WTC11 (cell line): ENCODE measurements around the gene TMEM35A. TPM values are rescaled to one million over a fixed set of nuclear protein-coding genes. Genes with fewer than 3 reads are reported as not detected.

Experiments
- ATAC-seq: fragments of 200-7000 bp; cut with Tn5 transposase; 2 replicates; pipeline ENCODE4 v1.10.0; 2021; ENCODE audit warnings: mild to moderate bottlenecking, moderate library complexity
- CTCF ChIA-PET: fragments of 300-600 bp; sonication (Branson Sonifier 250); formaldehyde crosslinking; loops from one replicate; lab custom pipeline; 2021; ENCODE audit warnings: antibody characterized with exemption; lab: Charles Lee
- POLR2A ChIA-PET: fragments of 350-600 bp; sonication (Branson Sonifier 250); formaldehyde crosslinking; loops from one replicate; lab custom pipeline; 2021; ENCODE audit warnings: antibody characterized with exemption; lab: Charles Lee
- DNase-seq: peaks from one replicate; pipeline ENCODE4 v3.0.0; 2021; ENCODE audit warnings: low spot score
- H3K27ac Mint-ChIP-seq: 2 replicates; pipeline ENCODE4 v1.8.0; 2021; ENCODE audit warnings: mixed read lengths
- H3K27me3 Mint-ChIP-seq: 2 replicates; pipeline ENCODE4 v1.8.0; 2021; ENCODE audit warnings: low read depth, mild to moderate bottlenecking, moderate library complexity, mixed read lengths
- H3K36me3 Mint-ChIP-seq: 2 replicates; pipeline ENCODE4 v1.8.0; 2021; ENCODE audit warnings: mixed read lengths
- H3K4me1 Mint-ChIP-seq: 2 replicates; pipeline ENCODE4 v1.8.0; 2022; ENCODE audit warnings: mixed read lengths
- H3K4me3 Mint-ChIP-seq: 2 replicates; pipeline ENCODE4 v1.8.0; 2021; ENCODE audit warnings: mild to moderate bottlenecking, moderate library complexity, mixed read lengths
- H3K9me3 Mint-ChIP-seq: 2 replicates; pipeline ENCODE4 v1.8.0; 2021; ENCODE audit warnings: mixed read lengths
- AFF4 ChIP-seq: sonication (generic); formaldehyde crosslinking; IDR thresholded peaks from 2 replicates; pipeline ENCODE4 v1.8.1; 2023; ENCODE audit warnings: mild to moderate bottlenecking, missing genetic modification reagents, borderline replicate concordance
- CREM ChIP-seq: sonication (generic); formaldehyde crosslinking; IDR thresholded peaks from 2 replicates; pipeline ENCODE4 v1.8.1; 2022; ENCODE audit warnings: mild to moderate bottlenecking, missing genetic modification reagents, moderate library complexity
- E2F5 ChIP-seq: sonication (generic); formaldehyde crosslinking; IDR thresholded peaks from 2 replicates; pipeline ENCODE4 v1.8.1; 2022; ENCODE audit warnings: mild to moderate bottlenecking, moderate library complexity, missing genetic modification reagents
- ESRRA ChIP-seq: sonication (generic); formaldehyde crosslinking; IDR thresholded peaks from 2 replicates; pipeline ENCODE4 v1.8.1; 2022; ENCODE audit warnings: mild to moderate bottlenecking, missing genetic modification reagents, borderline replicate concordance
- ETV6 ChIP-seq: sonication (generic); formaldehyde crosslinking; IDR thresholded peaks from 2 replicates; pipeline ENCODE4 v1.8.1; 2022; ENCODE audit warnings: mild to moderate bottlenecking, missing genetic modification reagents
- FOXP4 ChIP-seq: sonication (generic); formaldehyde crosslinking; IDR thresholded peaks from 2 replicates; pipeline ENCODE4 v1.8.0; 2022; ENCODE audit warnings: mild to moderate bottlenecking, missing genetic modification reagents
- IRF2 ChIP-seq: sonication (generic); formaldehyde crosslinking; IDR thresholded peaks from 2 replicates; pipeline ENCODE4 v1.8.0; 2022; ENCODE audit warnings: low read depth, missing genetic modification reagents, borderline replicate concordance
- KAT7 ChIP-seq: sonication (generic); formaldehyde crosslinking; IDR thresholded peaks from 2 replicates; pipeline ENCODE4 v1.8.1; 2023; ENCODE audit warnings: missing genetic modification reagents, mild to moderate bottlenecking, borderline replicate concordance
- MYBL2 ChIP-seq: sonication (generic); formaldehyde crosslinking; IDR thresholded peaks from 2 replicates; pipeline ENCODE4 v1.8.1; 2023; ENCODE audit warnings: mild to moderate bottlenecking, moderate library complexity, missing genetic modification reagents
- NFYB ChIP-seq: sonication (generic); formaldehyde crosslinking; conservative IDR thresholded peaks from 2 replicates; pipeline ENCODE4 v1.8.0; 2022; ENCODE audit warnings: low read depth, missing genetic modification reagents
- SOX15 ChIP-seq: fragments of 250-450 bp; sonication (Bioruptor Pico); IDR thresholded peaks from 2 replicates; pipeline ENCODE4 v1.9.0; 2021; ENCODE audit warnings: mild to moderate bottlenecking
- ZBTB21 ChIP-seq: sonication (generic); formaldehyde crosslinking; IDR thresholded peaks from 2 replicates; pipeline ENCODE4 v1.8.1; 2023; ENCODE audit warnings: mild to moderate bottlenecking, missing genetic modification reagents, borderline replicate concordance
- ZNF138 ChIP-seq: sonication (generic); formaldehyde crosslinking; conservative IDR thresholded peaks from 2 replicates; pipeline ENCODE4 v1.8.1; 2022; ENCODE audit warnings: mild to moderate bottlenecking, moderate library complexity, missing genetic modification reagents
- ZNF396 ChIP-seq: fragments of 250-450 bp; sonication (Bioruptor Pico); IDR thresholded peaks from 2 replicates; pipeline ENCODE4 v1.8.0; 2021; ENCODE audit warnings: mild to moderate bottlenecking, moderate library complexity, borderline replicate concordance
- total RNA-seq: library from RNA; stranded (reverse); gene quantifications from 3 replicates; pipeline ENCODE4 v1.2.3, GENCODE V29; 2021
- TF ChIP-seq, protein P1 (sequence below): sonication (generic); formaldehyde crosslinking; IDR thresholded peaks from 2 replicates; pipeline ENCODE4 v1.8.1; 2023; ENCODE audit warnings: mild to moderate bottlenecking, moderate library complexity, missing genetic modification reagents

The TMEM35A gene
- total RNA-seq, 1 experiment from 2014 or later: 3.9 TPM

DNA sequence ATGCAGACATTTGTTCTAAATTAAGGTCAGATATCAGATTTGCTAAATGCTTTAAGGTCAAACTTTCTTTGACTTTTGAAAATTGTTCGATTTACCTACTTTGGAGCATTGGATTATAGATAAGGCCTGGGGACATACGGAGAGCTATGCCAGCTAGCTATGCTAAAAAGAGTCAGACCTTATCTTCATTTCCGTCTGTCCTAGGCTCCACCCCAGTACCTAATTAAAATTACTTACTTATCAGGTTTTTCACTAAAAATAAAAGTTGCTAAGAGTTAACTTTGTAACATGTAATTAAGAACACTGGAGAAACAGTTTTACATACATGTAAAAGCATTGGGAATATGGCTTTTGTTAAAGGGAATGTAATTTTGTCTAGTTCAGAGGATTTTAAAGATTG is 7.1 kb upstream of the TMEM35A start:
- no peak overlapping the region for H3K4me3 Mint-ChIP-seq
- no peak for DNase-seq
- CTCF ChIA-PET: no interaction called here

GRCh38 chrX:101079736-101080270 is 1.1 kb downstream of the TMEM35A start:
- ATAC-seq (peak; percentile 24), DNase-seq (peak; percentile 8)
- H3K27me3 Mint-ChIP-seq: peaks cover 11% of the 10 kb centered on the region
- peaks cover 22% of the 10 kb centered on the region for H3K4me1 Mint-ChIP-seq
- H3K36me3 Mint-ChIP-seq: no peaks in the 10 kb centered on the region
- TF ChIP-seq ZBTB21 (CRISPR knock-in tag): no peak
- TF ChIP-seq ZNF396 (CRISPR knock-in tag): no peak
- TF ChIP-seq ETV6: no peak
- TF ChIP-seq FOXP4 (CRISPR knock-in tag): no peak
- no peak for TF ChIP-seq E2F5
- TF ChIP-seq NFYB: no peak
- TF ChIP-seq, protein P1, sequence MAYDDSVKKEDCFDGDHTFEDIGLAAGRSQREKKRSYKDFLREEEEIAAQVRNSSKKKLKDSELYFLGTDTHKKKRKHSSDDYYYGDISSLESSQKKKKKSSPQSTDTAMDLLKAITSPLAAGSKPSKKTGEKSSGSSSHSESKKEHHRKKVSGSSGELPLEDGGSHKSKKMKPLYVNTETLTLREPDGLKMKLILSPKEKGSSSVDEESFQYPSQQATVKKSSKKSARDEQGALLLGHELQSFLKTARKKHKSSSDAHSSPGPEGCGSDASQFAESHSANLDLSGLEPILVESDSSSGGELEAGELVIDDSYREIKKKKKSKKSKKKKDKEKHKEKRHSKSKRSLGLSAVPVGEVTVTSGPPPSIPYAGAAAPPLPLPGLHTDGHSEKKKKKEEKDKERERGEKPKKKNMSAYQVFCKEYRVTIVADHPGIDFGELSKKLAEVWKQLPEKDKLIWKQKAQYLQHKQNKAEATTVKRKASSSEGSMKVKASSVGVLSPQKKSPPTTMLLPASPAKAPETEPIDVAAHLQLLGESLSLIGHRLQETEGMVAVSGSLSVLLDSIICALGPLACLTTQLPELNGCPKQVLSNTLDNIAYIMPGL (CRISPR knock-in tag): no peak
- TF ChIP-seq CREM (CRISPR knock-in tag): no peak
- no peak for TF ChIP-seq AFF4
- TF ChIP-seq SOX15: no peak
- no peak for TF ChIP-seq KAT7
- no peak for TF ChIP-seq ZNF138 (CRISPR knock-in tag)
- no peak overlapping the region for H3K27ac Mint-ChIP-seq
- peak overlapping the region; percentile 86 for H3K4me3 Mint-ChIP-seq
- ChIA-PET POLR2A (interaction anchor here (1.9 kb wide), 1 partner anchor 18 kb away, joined by 11 read pairs; the partner anchor contains the start of gene CENPI), CTCF (no interaction called here)
- no peaks in the 10 kb centered on the region for H3K9me3 Mint-ChIP-seq

More for the DNA sequence above, 7.1 kb upstream of the TMEM35A start:
- Mint-ChIP-seq H3K9me3 (no peaks in the 10 kb centered on the region), H3K27ac (no peak overlapping the region), H3K27me3 (no peaks in the 10 kb centered on the region), H3K36me3 (no peaks in the 10 kb centered on the region), H3K4me1 (no peaks in the 10 kb centered on the region)
- POLR2A ChIA-PET: no interaction called here
- no peak for ATAC-seq
- TF ChIP-seq IRF2 (no peak), ESRRA (CRISPR knock-in tag) (no peak), MYBL2 (CRISPR knock-in tag) (no peak), KAT7 (no peak)
